B cell (primary cell): ENCODE measurements around the gene JARID2. TPM values are rescaled to one million over a fixed set of nuclear protein-coding genes. Genes with fewer than 3 reads are reported as not detected.

Source experiments
- ATAC-seq: fragments of 200-7000 bp; cut with Tn5 transposase; one replicate; pipeline ENCODE4 v1.10.0; 2021; ENCODE audit warnings: low read depth, mild to moderate bottlenecking, moderate number of reproducible peaks, moderate library complexity
- CTCF ChIA-PET: fragments of 350-600 bp; sonication (Branson Sonifier 250); formaldehyde crosslinking; loops from one replicate; lab custom pipeline; 2021; ENCODE audit warnings: antibody characterized with exemption, inconsistent platforms; lab: Charles Lee
- POLR2A ChIA-PET: fragments of 350-600 bp; sonication (Branson Sonifier 250); formaldehyde crosslinking; loops from one replicate; lab custom pipeline; 2021; ENCODE audit warnings: antibody characterized with exemption; lab: Charles Lee
- DNase-seq: peaks from one replicate; pipeline ENCODE4 v3.0.0; 2013
- H2AFZ ChIP-seq: 2 replicates; pipeline ENCODE4 v1.6.1; 2012; ENCODE audit warnings: mild to moderate bottlenecking, low read depth, low read length; ENCODE audit not compliant: insufficient read depth, poor library complexity, severe bottlenecking
- H3K27ac ChIP-seq, 2 donors: 1 replicate in 1 of 2; 2 replicates in 1 of 2; pipeline ENCODE4 v1.5.1; 2012 to 2013; ENCODE audit warnings: low read length in 2 of 2, mild to moderate bottlenecking in 2 of 2, moderate library complexity in 1 of 2
- H3K27me3 ChIP-seq, 4 experiments: fragments of 200-600 bp in 1 of 4; sonication (generic) in 1 of 4; replicated peaks in 1 of 4; 1 replicate in 2 of 4; 2 replicates in 2 of 4; pipeline versions ENCODE4 v1.6.1 to v1.7.0; 2013 to 2016; ENCODE audit warnings: low read length in 3 of 4, mild to moderate bottlenecking in 2 of 4, mixed read lengths in 1 of 4, moderate library complexity in 1 of 4; ENCODE audit not compliant: insufficient read depth in 4 of 4, control insufficient read depth in 3 of 4; ENCODE audit errors: control extremely low read depth in 1 of 4
- H3K36me3 ChIP-seq, 2 experiments: replicated peaks in 1 of 2; 1 replicate in 1 of 2; 2 replicates in 1 of 2; pipeline versions ENCODE4 v1.6.1 to v1.7.1; 2013; ENCODE audit warnings: low read length in 1 of 2; ENCODE audit not compliant: insufficient read depth in 2 of 2, control insufficient read depth in 1 of 2; ENCODE audit errors: control extremely low read depth in 1 of 2, extremely low read depth in 1 of 2
- H3K4me1 ChIP-seq, 2 donors: fragments of 200-600 bp in 1 of 2; sonication (generic) in 1 of 2; 1 replicate in 1 of 2; 2 replicates in 1 of 2; pipeline versions ENCODE4 v1.5.1 to v1.6.1; 2013 to 2017; ENCODE audit warnings: low read length in 2 of 2; ENCODE audit not compliant: control insufficient read depth in 2 of 2, insufficient read depth in 2 of 2
- H3K4me2 ChIP-seq: replicated peaks from 2 replicates; pipeline ENCODE3; 2012; ENCODE audit warnings: mild to moderate bottlenecking, low read depth, low read length; ENCODE audit not compliant: poor library complexity, severe bottlenecking
- H3K4me3 ChIP-seq, 5 experiments: fragments of 200-600 bp in 1 of 5; sonication (generic) in 1 of 5; 1 replicate in 3 of 5; 2 replicates in 2 of 5; pipeline versions ENCODE4 v1.5.1 to v1.7.0; 2011 to 2016; ENCODE audit warnings: low read length in 4 of 5, mild to moderate bottlenecking in 4 of 5, low read depth in 2 of 5, control low read depth in 1 of 5, moderate library complexity in 1 of 5; ENCODE audit not compliant: insufficient read depth in 1 of 5; ENCODE audit errors: control extremely low read depth in 1 of 5, extremely low read depth in 1 of 5
- H3K79me2 ChIP-seq: fragments of 200-600 bp; sonication (generic); one replicate; pipeline ENCODE4 v1.6.0; 2016; ENCODE audit warnings: low read length; ENCODE audit not compliant: control insufficient read depth, insufficient read depth
- H3K9ac ChIP-seq: fragments of 200-600 bp; sonication (generic); 2 replicates; pipeline ENCODE4 v1.6.1; 2017; ENCODE audit warnings: mild to moderate bottlenecking, low read length, moderate library complexity
- H3K9me3 ChIP-seq, 3 donors: one replicate each; pipeline versions ENCODE4 v1.6.1 to v1.7.1; 2013; ENCODE audit warnings: low read length in 2 of 3; ENCODE audit not compliant: control insufficient read depth in 2 of 3, insufficient read depth in 1 of 3; ENCODE audit errors: control extremely low read depth in 1 of 3
- H4K20me1 ChIP-seq: 2 replicates; pipeline ENCODE4 v1.6.0; 2012; ENCODE audit warnings: mild to moderate bottlenecking, low read length; ENCODE audit not compliant: insufficient read depth, control insufficient read depth, poor library complexity, severe bottlenecking
- H3K27ac Mint-ChIP-seq: one replicate; pipeline ENCODE4 v1.8.0; 2021; ENCODE audit warnings: mixed read lengths
- H3K27me3 Mint-ChIP-seq: one replicate; pipeline ENCODE4 v1.8.0; 2021; ENCODE audit warnings: mixed read lengths
- H3K4me1 Mint-ChIP-seq: one replicate; pipeline ENCODE4 v1.8.0; 2021; ENCODE audit warnings: mixed read lengths
- H3K4me3 Mint-ChIP-seq: one replicate; pipeline ENCODE4 v1.8.0; 2021; ENCODE audit warnings: mixed read lengths
- H3K9me3 Mint-ChIP-seq: one replicate; pipeline ENCODE4 v1.8.0; 2022; ENCODE audit warnings: mixed read lengths; ENCODE audit not compliant: insufficient read depth
- EZH2 ChIP-seq: IDR thresholded peaks from 2 replicates; pipeline ENCODE4 v1.6.1; 2012; ENCODE audit warnings: borderline replicate concordance, low read depth, mild to moderate bottlenecking, moderate library complexity, low read length; ENCODE audit not compliant: insufficient read depth, poor library complexity, severe bottlenecking
- WGBS: methylation state at CpG from one replicate; pipeline ENCODE4 v1.1.5; 2013; ENCODE audit warnings: missing lambda C conversion rate; ENCODE audit not compliant: insufficient coverage; 5-methylcytosine and 5-hydroxymethylcytosine counted together
- intact Hi-C: fragments of 100-400 bp; cut with micrococcal nuclease; formaldehyde crosslinking; loops from one replicate; pipeline ENCODE4 v1.10.0; 2022
- polyA plus RNA-seq: library from polyadenylated mRNA; depleted of rRNA; stranded (reverse); fragments of >200 nt; gene quantifications from 2 replicates; pipeline ENCODE4 v1.2.3, GENCODE V29; 2012
- total RNA-seq, 2 donors: library from RNA; stranded (reverse); fragments of 120-200 nt in 1 of 2; gene quantifications; 1 replicate in 1 of 2; 2 replicates in 1 of 2; pipeline versions ENCODE4 v1.2.3 to v1.2.4, GENCODE V29; 2013 to 2022
- TF ChIP-seq, protein P1 (sequence below): fragments of 200-600 bp; IDR thresholded peaks from one replicate; pipeline ENCODE4 v1.8.0; 2022; ENCODE audit warnings: antibody characterized with exemption, mild to moderate bottlenecking

The JARID2 gene
- total and polyA plus RNA-seq, 2 donors (not counting 1 experiment from before 2014, with no cell fraction given), result 11.0 to 58.1 TPM

DNA sequence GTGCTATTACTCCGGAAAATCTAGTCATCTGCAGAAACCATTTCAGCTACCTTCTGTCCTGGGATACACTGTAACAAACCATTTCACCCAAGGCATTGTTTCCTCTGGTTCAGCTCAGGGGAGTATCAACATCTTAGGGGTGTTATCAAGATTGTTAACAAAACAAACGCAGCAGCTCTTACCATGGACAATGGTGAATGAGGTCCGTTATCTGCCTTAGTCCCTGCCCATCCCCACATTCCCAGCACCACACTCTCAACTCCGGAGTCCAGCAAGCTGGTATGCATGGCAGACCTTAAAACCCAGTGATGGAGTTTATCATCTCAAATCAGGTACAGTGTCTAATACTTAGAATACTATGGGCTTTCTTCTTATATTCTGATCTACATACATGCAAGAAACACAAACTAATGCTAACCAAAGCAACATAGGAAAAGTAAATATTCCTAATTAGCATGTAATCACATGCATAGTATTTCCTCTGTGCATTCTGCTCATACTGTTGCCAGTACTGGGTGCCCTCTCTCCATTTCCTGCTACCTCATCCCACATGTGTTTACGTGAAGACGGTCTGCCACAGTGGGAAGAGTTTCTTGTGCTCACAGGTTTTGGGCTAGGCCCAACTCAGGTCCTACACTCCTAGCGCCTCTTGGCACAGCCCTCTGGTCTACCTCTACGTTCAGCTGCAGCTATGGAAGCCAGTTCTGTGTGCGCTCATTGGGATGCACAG lies 293.1 kb downstream of the JARID2 start:
- peaks cover 57% of the 10 kb centered on the region for H3K4me1 Mint-ChIP-seq

DNA sequence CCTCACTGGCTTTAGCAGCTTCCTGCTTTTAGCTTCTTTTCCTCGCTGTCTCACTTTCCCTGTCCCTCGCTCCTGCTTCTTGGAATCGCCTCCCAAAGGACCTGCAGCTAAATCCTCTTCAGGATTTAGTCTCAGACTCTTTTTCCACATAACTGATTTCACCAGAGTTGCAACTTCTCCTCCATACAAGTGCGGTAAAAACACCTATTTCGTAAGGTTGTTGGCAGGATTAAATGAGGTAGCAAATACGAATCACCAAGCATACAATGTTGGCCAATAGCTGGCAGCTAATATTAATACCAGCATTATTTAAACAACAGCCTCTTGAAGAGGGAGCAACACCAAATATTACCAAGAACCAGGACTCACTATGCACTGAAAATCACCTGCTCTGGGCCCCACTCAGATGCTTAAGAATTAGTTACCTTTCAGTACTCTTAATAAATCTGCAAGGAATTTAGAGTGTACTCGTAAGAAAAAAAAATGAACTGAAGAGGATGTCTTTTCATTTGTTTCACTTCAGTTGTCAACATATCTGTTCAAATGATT lies 293.9 kb downstream of the JARID2 start:
- H3K27ac Mint-ChIP-seq, result no peak overlapping the region

More for the DNA sequence above, 293.1 kb downstream of the JARID2 start:
- H3K4me3 Mint-ChIP-seq, result no peak overlapping the region
- ChIA-PET CTCF (no interaction called here), POLR2A (no interaction called here)
- H3K79me2 ChIP-seq, result peaks cover 67% of the 10 kb centered on the region
- no peaks in the 10 kb centered on the region for H3K27me3 Mint-ChIP-seq
- DNase-seq (no peak), ATAC-seq (no peak)
- TF ChIP-seq, protein P1, sequence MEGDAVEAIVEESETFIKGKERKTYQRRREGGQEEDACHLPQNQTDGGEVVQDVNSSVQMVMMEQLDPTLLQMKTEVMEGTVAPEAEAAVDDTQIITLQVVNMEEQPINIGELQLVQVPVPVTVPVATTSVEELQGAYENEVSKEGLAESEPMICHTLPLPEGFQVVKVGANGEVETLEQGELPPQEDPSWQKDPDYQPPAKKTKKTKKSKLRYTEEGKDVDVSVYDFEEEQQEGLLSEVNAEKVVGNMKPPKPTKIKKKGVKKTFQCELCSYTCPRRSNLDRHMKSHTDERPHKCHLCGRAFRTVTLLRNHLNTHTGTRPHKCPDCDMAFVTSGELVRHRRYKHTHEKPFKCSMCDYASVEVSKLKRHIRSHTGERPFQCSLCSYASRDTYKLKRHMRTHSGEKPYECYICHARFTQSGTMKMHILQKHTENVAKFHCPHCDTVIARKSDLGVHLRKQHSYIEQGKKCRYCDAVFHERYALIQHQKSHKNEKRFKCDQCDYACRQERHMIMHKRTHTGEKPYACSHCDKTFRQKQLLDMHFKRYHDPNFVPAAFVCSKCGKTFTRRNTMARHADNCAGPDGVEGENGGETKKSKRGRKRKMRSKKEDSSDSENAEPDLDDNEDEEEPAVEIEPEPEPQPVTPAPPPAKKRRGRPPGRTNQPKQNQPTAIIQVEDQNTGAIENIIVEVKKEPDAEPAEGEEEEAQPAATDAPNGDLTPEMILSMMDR, result no peak
- TF ChIP-seq EZH2, result no peak
- H2AFZ ChIP-seq, result no peak overlapping the region
- peaks cover 6 to 7% of the 10 kb centered on the region in 2 donors for H3K4me1 ChIP-seq
- H3K27ac Mint-ChIP-seq, result no peak overlapping the region
- no peak overlapping the region for H3K4me3 ChIP-seq
- WGBS, result 100% methylated on average over 7 of the region's 9 CpGs
- peaks cover 0 to 3% of the 10 kb centered on the region in 2 experiments for H3K36me3 ChIP-seq
- intact Hi-C loops, result no loop called here
- H3K9me3 ChIP-seq, result peaks cover 0 to 9% (median 5%) of the 10 kb centered on the region in 3 donors
- no peaks in the 10 kb centered on the region for H3K27me3 ChIP-seq
- H3K9me3 Mint-ChIP-seq, result peaks cover 4% of the 10 kb centered on the region
- peaks cover 6% of the 10 kb centered on the region for H4K20me1 ChIP-seq
- H3K4me2 ChIP-seq, result no peak overlapping the region
- no peak overlapping the region for H3K9ac ChIP-seq
- H3K27ac ChIP-seq, result no peak overlapping the region

More for the DNA sequence above, 293.9 kb downstream of the JARID2 start:
- peaks cover 55% of the 10 kb centered on the region for H3K4me1 Mint-ChIP-seq
- Histone ChIP-seq H3K9me3 (peaks cover 0 to 13% (median 9%) of the 10 kb centered on the region in 3 donors), H2AFZ (no peak overlapping the region), H3K4me3 (no peak overlapping the region), H4K20me1 (peaks cover 3% of the 10 kb centered on the region), H3K27ac (no peak overlapping the region), H3K9ac (no peak overlapping the region), H3K27me3 (no peaks in the 10 kb centered on the region), H3K4me2 (no peak overlapping the region), H3K36me3 (peaks cover 0 to 3% of the 10 kb centered on the region in 2 experiments), H3K79me2 (peaks cover 66% of the 10 kb centered on the region), H3K4me1 (peaks cover 6 to 7% of the 10 kb centered on the region in 2 donors)
- H3K27me3 Mint-ChIP-seq, result no peaks in the 10 kb centered on the region
- POLR2A ChIA-PET, result no interaction called here
- ATAC-seq, result no peak
- no peak for TF ChIP-seq EZH2
- TF ChIP-seq, protein P1, result no peak
- peaks cover 4% of the 10 kb centered on the region for H3K9me3 Mint-ChIP-seq
- intact Hi-C loops, result no loop called here
- CTCF ChIA-PET, result no interaction called here
- 100% methylated on average over 3 of the region's 7 CpGs for WGBS
- no peak for DNase-seq
- no peak overlapping the region for H3K4me3 Mint-ChIP-seq
